ENCODE results near the gene CPLX3. TPM values are rescaled to one million over a fixed set of nuclear protein-coding genes. Genes with fewer than 3 reads are reported as not detected.

The CPLX3 gene
- total and polyA plus RNA-seq, 2 of the 8 experiments (the other 6 are each of a cell fraction or from before 2014, with no cell fraction given): 0.17 TPM; not detected in 1

- TF ChIP-seq RBBP5 (IDR thresholded peaks at IDR 0.05; ENCODE audit: borderline replicate concordance, low read depth, low read length): no peak
- TF ChIP-seq EZH2 (IDR thresholded peaks at IDR 0.05; ENCODE audit: low read depth, low read length, severe bottlenecking): no peak
Measured at GRCh38 chr15:74869372-74869725, 42.9 kb downstream of the CPLX3 start (continued).

Data from H1 (cell line).